SHP77 treated with DMSO at 0.1 percent for 48 hours (cell line): ENCODE results near the gene PPARA.

Experiments
- DNase-seq: peaks from one replicate; lab custom pipeline; 2025; lab: John Stamatoyannopoulos, UW

The PPARA gene

GRCh38 chr22:46150034-46150654 lies at the start of gene PPARA:
Gene PPARA (plus strand): TSS chr22:46150526. CDS start chr22:46198384, 47,858 bp downstream.
- DNase-seq: peak; percentile 39

DNA sequence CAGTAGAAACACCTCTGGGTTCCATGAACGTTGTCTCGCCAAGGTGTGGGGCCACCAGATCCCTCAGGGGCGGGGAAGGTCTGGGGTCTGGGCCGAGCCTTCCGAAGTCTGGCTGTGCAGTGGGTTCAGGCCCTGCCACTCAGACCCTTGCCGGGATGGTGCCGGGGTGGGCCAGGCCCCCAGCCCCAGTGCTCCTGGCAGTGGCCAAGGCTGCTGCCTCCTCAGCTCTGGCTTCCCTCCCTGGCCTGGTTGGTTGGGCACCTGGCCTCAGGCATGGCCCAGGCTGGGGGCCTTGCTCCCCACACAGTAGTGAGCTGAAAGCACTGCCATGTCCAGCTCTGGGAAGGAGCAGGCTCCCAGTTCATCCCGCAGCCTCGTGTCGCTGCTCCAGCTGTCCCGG lies 48.2 kb upstream of the PPARA start:
- no peak for DNase-seq

- no peak for DNase-seq
Observed at GRCh38 chr22:46102752-46103151, 47.6 kb upstream of the PPARA start.

DNA sequence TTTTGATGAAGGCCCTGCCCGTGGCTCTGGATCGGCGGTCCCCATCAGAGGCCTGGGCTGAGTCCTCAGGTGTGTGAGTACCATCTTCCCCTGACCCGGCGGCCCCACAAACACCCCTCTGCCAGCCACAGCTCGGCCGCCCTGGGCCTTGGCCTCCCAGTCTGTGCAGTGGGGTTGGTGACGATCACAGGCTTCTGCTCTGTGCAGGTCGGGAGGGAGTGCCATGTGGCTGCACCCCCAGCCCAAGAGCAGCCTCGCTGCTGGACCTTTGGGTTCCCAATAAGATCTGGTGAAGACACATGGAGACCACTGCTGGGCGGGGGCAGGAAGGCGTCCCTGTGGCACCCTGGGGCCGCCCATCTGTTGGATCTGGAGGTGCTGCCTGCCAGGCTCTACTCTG lies 47.1 kb upstream of the PPARA start:
- no peak for DNase-seq

DNA sequence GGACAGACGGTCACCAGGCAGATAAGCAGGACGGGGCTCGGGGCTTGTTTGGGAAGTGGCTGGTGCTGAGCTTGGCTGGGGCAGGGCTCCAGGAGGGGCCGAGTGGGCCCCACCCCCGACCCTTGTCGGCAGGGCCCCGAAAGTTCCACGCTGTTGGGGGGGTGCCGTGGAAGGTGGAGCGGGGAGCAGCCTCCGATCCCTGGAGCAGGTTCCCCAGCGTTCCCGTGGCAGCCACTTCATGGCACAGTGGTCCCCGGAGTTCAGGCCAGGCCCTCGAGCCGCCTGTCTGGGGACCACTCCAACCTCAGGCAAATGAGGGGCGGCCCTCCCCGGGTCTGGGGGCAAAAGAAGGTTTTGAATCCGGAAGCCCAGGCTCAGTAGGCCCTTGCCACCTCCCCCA lies 46.7 kb upstream of the PPARA start:
- DNase-seq: no peak

DNA sequence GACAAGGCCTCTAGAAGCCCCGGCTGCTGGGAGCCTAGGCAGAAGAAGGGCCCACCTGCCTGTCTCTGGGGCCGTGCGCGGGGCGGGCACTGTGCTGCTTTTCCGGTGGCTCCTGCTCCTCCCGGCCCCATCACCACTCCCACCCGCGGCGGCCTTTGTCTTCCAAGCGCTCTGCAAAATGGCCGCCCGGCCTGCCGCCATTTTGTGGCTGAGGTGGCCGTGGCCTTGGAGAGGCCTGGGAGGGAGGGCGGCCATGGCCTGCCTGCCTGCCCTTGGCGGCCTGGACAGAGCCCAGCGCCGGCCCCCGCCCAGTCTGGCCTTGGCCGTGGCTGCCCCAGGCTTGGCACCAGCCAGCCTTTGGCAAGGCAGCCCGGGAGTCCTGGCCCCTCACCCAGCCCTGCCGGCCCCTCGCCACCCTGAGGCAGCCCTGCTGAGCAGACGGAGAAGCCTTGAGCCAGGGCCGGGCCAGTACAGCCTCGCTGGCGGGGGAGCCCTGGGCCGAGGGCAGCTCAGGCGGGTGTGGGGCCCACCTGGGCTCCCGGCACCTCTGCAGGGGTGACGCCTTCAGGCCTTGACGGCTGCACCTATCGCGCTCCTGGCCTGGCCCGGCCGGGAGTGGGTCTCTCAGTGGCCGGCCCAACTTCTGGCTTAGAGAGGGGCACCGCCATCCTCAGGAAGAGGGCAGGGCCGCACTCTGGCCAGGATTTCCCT lies 46.0 kb upstream of the PPARA start:
- DNase-seq: no peak

GRCh38 chr22:46104881-46105493 lies 45.3 kb upstream of the PPARA start:
- no peak for DNase-seq

GRCh38 chr22:46105494-46106278 lies 44.6 kb upstream of the PPARA start:
- no peak for DNase-seq

GRCh38 chr22:46106279-46107022 lies 43.9 kb upstream of the PPARA start:
- no peak for DNase-seq

- DNase-seq: peak; percentile 80
Observed at GRCh38 chr22:46107089-46107664, 43.1 kb upstream of the PPARA start.

DNA sequence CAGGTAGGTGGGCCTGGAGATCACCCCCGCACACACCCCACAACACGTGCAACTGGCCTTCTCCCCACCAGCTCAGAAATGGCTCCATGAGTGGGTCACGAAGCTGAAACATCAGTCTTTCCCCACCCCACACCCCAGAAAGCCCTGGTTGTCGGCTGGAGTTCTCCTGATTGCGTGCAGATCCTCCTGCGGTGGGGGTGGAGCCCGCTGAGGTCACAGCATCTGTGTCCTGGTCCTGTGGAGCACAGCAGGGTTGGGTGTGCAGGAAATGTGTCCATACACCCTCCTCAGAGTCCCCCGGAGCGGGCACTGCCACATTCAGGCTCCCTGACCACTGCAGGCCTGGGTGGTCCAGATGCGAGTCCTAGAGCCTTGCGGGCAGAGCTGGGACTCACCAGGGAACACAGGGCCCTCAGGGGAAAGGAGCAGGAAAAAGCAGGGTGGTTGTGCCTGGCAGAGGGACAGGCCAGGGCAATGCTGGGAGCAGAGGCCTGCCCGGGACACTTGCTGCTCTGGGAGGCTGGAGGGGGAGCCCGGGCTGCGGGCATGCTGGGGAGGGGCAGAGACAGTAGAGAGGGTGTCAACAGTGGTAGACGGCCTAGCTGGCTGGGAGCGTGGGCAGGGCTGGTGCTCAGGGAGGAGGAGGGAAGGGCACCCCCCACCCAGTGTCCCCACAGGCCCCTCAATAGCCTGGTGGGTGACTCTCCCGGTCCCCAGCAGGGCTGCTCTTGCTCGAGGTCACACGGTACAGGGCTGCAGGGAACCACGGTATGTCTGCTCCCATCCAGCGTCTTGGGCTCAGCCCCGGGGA lies 42.4 kb upstream of the PPARA start:
- no peak for DNase-seq

GRCh38 chr22:46108564-46109473 lies 41.5 kb upstream of the PPARA start:
- no peak for DNase-seq

DNA sequence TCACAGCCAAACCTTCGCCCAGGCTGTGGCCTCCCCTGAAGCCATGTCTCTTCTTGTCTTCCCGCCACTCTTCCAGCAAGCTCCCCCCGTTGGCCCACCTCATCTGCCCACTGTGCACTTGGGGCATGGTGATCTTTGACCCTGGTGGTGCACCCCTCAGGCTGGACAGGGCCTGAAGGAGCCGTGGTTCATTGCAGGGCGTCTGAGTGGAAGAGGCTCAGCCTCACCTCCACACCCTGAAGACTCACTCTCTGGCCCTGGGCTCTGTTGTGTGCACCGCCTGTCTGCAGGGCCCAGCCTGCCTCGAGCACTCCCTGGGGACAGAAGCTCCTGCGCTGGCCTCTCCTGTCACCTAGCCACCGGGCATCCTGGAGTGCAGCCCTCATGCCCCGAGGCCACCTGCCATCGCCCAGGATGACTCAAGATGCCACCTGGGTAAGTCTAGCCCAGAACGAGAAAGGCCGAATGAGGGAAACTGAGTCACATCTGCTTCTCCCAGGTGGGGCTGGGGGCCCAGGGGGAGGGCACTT lies 40.8 kb upstream of the PPARA start:
- no peak for DNase-seq

- DNase-seq: no peak
Observed at GRCh38 chr22:46110215-46110614, 40.1 kb upstream of the PPARA start.

DNA sequence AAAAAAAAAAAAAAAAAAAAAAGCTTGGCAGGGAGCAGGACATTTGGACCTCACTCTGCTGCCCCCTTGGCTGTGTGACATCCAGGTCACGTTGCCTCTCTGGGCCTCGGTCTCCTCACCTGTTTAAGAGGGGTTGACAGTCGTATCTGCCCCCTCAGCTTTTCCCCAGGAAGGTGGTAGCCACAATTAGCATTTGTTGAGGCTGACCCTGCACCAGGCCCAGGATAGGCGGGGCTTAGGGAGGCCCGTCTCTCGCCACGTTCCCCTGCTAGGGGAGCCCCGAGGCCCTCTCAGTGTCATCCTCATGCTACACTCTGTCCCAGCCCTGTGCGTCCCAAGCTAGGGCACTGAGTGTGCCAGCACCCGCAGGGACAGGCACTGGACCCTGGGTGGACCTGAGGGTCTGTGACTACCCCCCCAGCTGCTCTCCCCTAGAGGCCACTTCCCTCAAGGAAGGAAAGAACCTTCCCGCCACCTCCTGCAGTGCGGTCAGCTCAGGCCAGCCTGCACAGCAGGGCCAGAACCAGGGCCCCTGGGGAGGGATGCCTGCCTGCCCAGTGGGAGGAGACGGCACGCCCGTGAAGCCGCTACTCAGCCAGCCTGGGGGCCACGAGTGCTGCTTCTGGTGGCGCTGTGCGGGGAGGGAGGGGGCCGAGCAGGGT lies 38.5 kb upstream of the PPARA start:
- no peak for DNase-seq

GRCh38 chr22:46112405-46112804 lies 37.9 kb upstream of the PPARA start:
- DNase-seq: no peak

DNA sequence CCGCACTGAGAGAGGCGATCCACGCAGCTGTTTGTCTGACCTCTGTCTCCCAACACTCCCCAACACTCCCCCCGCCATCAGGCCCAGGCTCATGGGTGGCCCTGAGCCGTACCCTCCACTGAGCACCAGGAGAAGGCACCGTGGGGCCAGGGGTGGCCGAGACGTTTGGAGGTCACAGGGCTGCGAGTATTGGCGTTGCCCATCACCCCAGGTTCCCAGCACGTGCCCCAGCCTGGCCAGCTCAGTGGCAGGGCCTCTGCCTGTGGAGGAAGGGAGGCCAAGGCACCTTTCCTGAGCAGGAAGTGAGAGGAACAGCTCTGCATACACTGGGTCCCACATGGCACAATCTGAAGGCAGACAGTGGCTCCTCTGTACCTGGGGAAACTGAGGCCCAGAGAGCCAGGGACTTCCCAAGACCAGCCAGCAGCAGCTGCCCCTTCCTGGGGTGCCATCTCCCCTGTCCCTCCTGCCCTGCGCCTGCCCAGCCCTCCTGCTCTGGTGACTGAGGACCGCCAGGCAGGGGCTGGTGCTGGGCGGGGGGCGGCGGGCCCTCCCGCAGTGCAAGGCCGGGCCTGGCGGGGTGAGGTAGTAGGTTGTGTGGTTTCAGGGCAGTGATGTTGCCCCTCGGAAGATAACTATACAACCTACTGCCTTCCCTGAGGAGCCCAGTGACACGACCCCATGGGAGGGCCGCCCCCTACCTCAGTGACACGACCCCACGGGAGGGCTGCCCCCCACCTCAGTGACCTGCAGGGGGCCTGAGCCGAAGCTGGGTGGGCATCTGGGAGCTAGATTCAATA lies 37.0 kb upstream of the PPARA start:
- DNase-seq: no peak
